ENCODE results near the gene VWA1.
A peak's percentile ranks its signal among the peaks of the same experiment; 100 is the strongest.
"Not testable (repeated sequence)": the region's sequence is repeated elsewhere in the genome, so short reads cannot be mapped to it uniquely, and the experiment has no call there.

Gene VWA1

GRCh38 chr1:1435106-1435903 is at the start of gene VWA1:
Gene VWA1 (plus strand): TSS chr1:1435690. CDS start chr1:1435749, 59 bp downstream.
- peak; percentile 31 to 63 for DNase-seq (ENCODE audit: low read depth in 2 of 2)

- no peak for DNase-seq (ENCODE audit: low read depth in 2 of 2)
These were observed 49.6 kb upstream of the VWA1 start for GRCh38 chr1:1385931-1386330.

GRCh38 chr1:1387098-1388077 is 48.1 kb upstream of the VWA1 start:
- DNase-seq (ENCODE audit: low read depth in 2 of 2) = no peak

GRCh38 chr1:1388078-1388472 is 47.4 kb upstream of the VWA1 start:
- no peak for DNase-seq (ENCODE audit: low read depth in 2 of 2)

- DNase-seq (ENCODE audit: low read depth in 2 of 2) = no peak
These were observed 44.8 kb upstream of the VWA1 start for GRCh38 chr1:1390675-1391074.

GRCh38 chr1:1391225-1391624 is 44.3 kb upstream of the VWA1 start:
- no peak for DNase-seq (ENCODE audit: low read depth in 2 of 2)

- no peak for DNase-seq (ENCODE audit: low read depth in 2 of 2)
These were observed 42.5 kb upstream of the VWA1 start for GRCh38 chr1:1393014-1393413.

GRCh38 chr1:1393428-1393827 is 42.1 kb upstream of the VWA1 start:
- DNase-seq (ENCODE audit: low read depth in 2 of 2) = no peak

GRCh38 chr1:1394116-1394515 is 41.4 kb upstream of the VWA1 start:
- no peak for DNase-seq (ENCODE audit: low read depth in 2 of 2)

GRCh38 chr1:1395166-1395565 is 40.3 kb upstream of the VWA1 start:
- no peak for DNase-seq (ENCODE audit: low read depth in 2 of 2)

- no peak for DNase-seq (ENCODE audit: low read depth in 2 of 2)
These were observed 37.5 kb upstream of the VWA1 start for GRCh38 chr1:1397839-1398523.

- DNase-seq (ENCODE audit: low read depth in 2 of 2) = no peak
These were observed 36.8 kb upstream of the VWA1 start for GRCh38 chr1:1398677-1399186.

- peak; percentile 98 to 100 for DNase-seq (ENCODE audit: low read depth in 2 of 2)
These were observed 36.2 kb upstream of the VWA1 start, which contains the start of gene CCNL2 for GRCh38 chr1:1399187-1399871. Gene CCNL2 (minus strand): TSS chr1:1399335. CDS start chr1:1399306, 29 bp downstream.

GRCh38 chr1:1399872-1400575 is 35.5 kb upstream of the VWA1 start:
- DNase-seq (ENCODE audit: low read depth in 2 of 2) = no peak

- no peak for DNase-seq (ENCODE audit: low read depth in 2 of 2)
These were observed 34.7 kb upstream of the VWA1 start for GRCh38 chr1:1400576-1401456.

GRCh38 chr1:1401457-1402010 is 34.0 kb upstream of the VWA1 start:
- no peak for DNase-seq (ENCODE audit: low read depth in 2 of 2)

GRCh38 chr1:1402072-1402900 is 33.2 kb upstream of the VWA1 start:
- DNase-seq (ENCODE audit: low read depth in 2 of 2) = peak in 1 of 2 donors; percentile 37

- DNase-seq (ENCODE audit: low read depth in 2 of 2) = not testable (repeated sequence)
These were observed 32.5 kb upstream of the VWA1 start for GRCh38 chr1:1402901-1403392.
